ENCODE results near the gene SWI5. TPM values are rescaled to one million over a fixed set of nuclear protein-coding genes. Genes with fewer than 3 reads are reported as not detected.

SWI5 gene
- total and polyA plus RNA-seq, 2 experiments from 2014 or later, result 29.0 to 55.7 TPM

- no peak overlapping the region for H3K27ac ChIP-seq
- no peak overlapping the region for H2AFZ ChIP-seq
- no peaks in the 10 kb centered on the region for H4K20me1 ChIP-seq (ENCODE audit: insufficient read depth, poor library complexity, severe bottlenecking)
- DNase-seq (ENCODE audit: low spot score), result no peak
- H3K4me1 ChIP-seq (ENCODE audit: insufficient read depth), result peaks cover 3% of the 10 kb centered on the region
- no peaks in the 10 kb centered on the region for H3K36me3 ChIP-seq (replicated peaks; ENCODE audit: insufficient read depth, low read depth)
- H3K4me2 ChIP-seq, result no peak overlapping the region
- no peaks in the 10 kb centered on the region for H3K27me3 ChIP-seq
- no peak for TF ChIP-seq EZH2 (IDR thresholded peaks at IDR 0.05; ENCODE audit: borderline replicate concordance)
- no peak for TF ChIP-seq EZH2phosphoT487 (IDR thresholded peaks at IDR 0.05; ENCODE audit: low read depth, severe bottlenecking, unreplicated experiment)
- TF ChIP-seq CTCF (IDR thresholded peaks at IDR 0.05; ENCODE audit: poor library complexity), result no peak
- H3K4me3 ChIP-seq, result no peak overlapping the region
- 91% methylated on average over 2 of the region's 2 CpGs for WGBS (ENCODE audit: low lambda C conversion rate, missing lambda C conversion rate)
- H3K9me2 ChIP-seq (replicated peaks; ENCODE audit: insufficient read depth), result no peaks in the 10 kb centered on the region
- H3K79me2 ChIP-seq, result no peaks in the 10 kb centered on the region
- no peaks in the 10 kb centered on the region for H3K9me3 ChIP-seq (ENCODE audit: low read depth)
These were observed 59.8 kb downstream of the SWI5 start for GRCh38 chr9:128335914-128336313.

- H3K4me3 ChIP-seq, result no peak overlapping the region
- 96% methylated on average over 7 of the region's 7 CpGs for WGBS (ENCODE audit: low lambda C conversion rate, missing lambda C conversion rate)
- H4K20me1 ChIP-seq (ENCODE audit: insufficient read depth, poor library complexity, severe bottlenecking), result no peaks in the 10 kb centered on the region
- H3K79me2 ChIP-seq, result peaks cover 4% of the 10 kb centered on the region
- H3K4me2 ChIP-seq, result no peak overlapping the region
- no peak overlapping the region for H3K27ac ChIP-seq
- H3K4me1 ChIP-seq (ENCODE audit: insufficient read depth), result peaks cover 7% of the 10 kb centered on the region
- no peaks in the 10 kb centered on the region for H3K9me2 ChIP-seq (replicated peaks; ENCODE audit: insufficient read depth)
- DNase-seq (ENCODE audit: low spot score), result no peak
- no peak overlapping the region for H2AFZ ChIP-seq
- TF ChIP-seq EZH2 (IDR thresholded peaks at IDR 0.05; ENCODE audit: borderline replicate concordance) (no peak), CTCF (IDR thresholded peaks at IDR 0.05; ENCODE audit: poor library complexity) (no peak), EZH2phosphoT487 (IDR thresholded peaks at IDR 0.05; ENCODE audit: low read depth, severe bottlenecking, unreplicated experiment) (no peak)
- no peaks in the 10 kb centered on the region for H3K27me3 ChIP-seq
- H3K36me3 ChIP-seq (replicated peaks; ENCODE audit: insufficient read depth, low read depth), result no peaks in the 10 kb centered on the region
- no peaks in the 10 kb centered on the region for H3K9me3 ChIP-seq (ENCODE audit: low read depth)
These were observed 61.9 kb downstream of the SWI5 start for GRCh38 chr9:128337936-128338335.

MicroRNAs within 50 kb of the gene (microRNA counts, 767-probe panel; counts per million panel counts)
- microRNA hsa-miR-199b-5p (10,515 counts per million, percentile 84 among the panel's probes with 10 or more counts), microRNA hsa-miR-3154 (not detected)

Small RNA genes lying within 50 kb of the gene (microRNA-seq; reads per million reads assigned to microRNA genes)
- 3,290 reads per million, percentile 88 among the genes with 10 or more reads in this experiment for gene MIR199B
- gene MIR3154, result 5.8 reads per million, percentile 13 among the genes with 10 or more reads in this experiment

Small RNA genes lying within 50 kb of the gene (small RNA-seq; reads per million reads assigned to genes)
- 417 reads per million, percentile 99 among the genes with 10 or more reads in this experiment for gene MIR199B
- gene MIR3154, result not detected

Other genes with a start within 250 kb of the SWI5 start
- 9.6 and 10.3 TPM in 2 replicates for gene NAIF1, start 209.0 kb upstream of the SWI5 start, total RNA-seq
- gene NAIF1, start 209.0 kb upstream of the SWI5 start, polyA plus RNA-seq, result 7.0 and 8.0 TPM in 2 replicates
- gene SLC25A25, start 208.0 kb upstream of the SWI5 start, total RNA-seq, result 52.4 and 62.3 TPM in 2 replicates
- 40.1 and 51.0 TPM in 2 replicates for gene SLC25A25, start 208.0 kb upstream of the SWI5 start, polyA plus RNA-seq
- gene PTGES2, start 148.5 kb upstream of the SWI5 start, total RNA-seq, result 29.4 and 36.5 TPM in 2 replicates
- 68.1 and 81.7 TPM in 2 replicates for gene PTGES2, start 148.5 kb upstream of the SWI5 start, polyA plus RNA-seq
- gene LCN2, start 126.8 kb upstream of the SWI5 start, total RNA-seq, result 5.3 and 14.3 TPM in 2 replicates
- gene LCN2, start 126.8 kb upstream of the SWI5 start, polyA plus RNA-seq, result 5.6 and 12.8 TPM in 2 replicates
- gene BBLN, start 116.0 kb upstream of the SWI5 start, total RNA-seq, result 88.1 and 102 TPM in 2 replicates
- gene BBLN, start 116.0 kb upstream of the SWI5 start, polyA plus RNA-seq, result 86.6 and 92.6 TPM in 2 replicates
- 31.0 and 31.1 TPM in 2 replicates for gene CIZ1, start 84.7 kb upstream of the SWI5 start, total RNA-seq
- gene CIZ1, start 84.7 kb upstream of the SWI5 start, polyA plus RNA-seq, result 85.6 and 91.0 TPM in 2 replicates
- 13.4 and 14.4 TPM in 2 replicates for gene DNM1, start 72.9 kb upstream of the SWI5 start, total RNA-seq
- 37.2 and 40.6 TPM in 2 replicates for gene DNM1, start 72.9 kb upstream of the SWI5 start, polyA plus RNA-seq
- 76.4 and 79.9 TPM in 2 replicates for gene GOLGA2, start 269 bp upstream of the SWI5 start, total RNA-seq
- gene GOLGA2, start 269 bp upstream of the SWI5 start, polyA plus RNA-seq, result 37.6 and 59.2 TPM in 2 replicates
- gene TRUB2, start 46.2 kb downstream of the SWI5 start, total RNA-seq, result 15.1 and 17.4 TPM in 2 replicates
- gene TRUB2, start 46.2 kb downstream of the SWI5 start, polyA plus RNA-seq, result 44.5 and 50.9 TPM in 2 replicates
- gene COQ4, start 46.6 kb downstream of the SWI5 start, total RNA-seq, result 38.2 and 40.9 TPM in 2 replicates
- 35.2 and 42.8 TPM in 2 replicates for gene COQ4, start 46.6 kb downstream of the SWI5 start, polyA plus RNA-seq
- gene SLC27A4, start 64.3 kb downstream of the SWI5 start, total RNA-seq, result 16.1 and 23.4 TPM in 2 replicates
- 19.1 and 21.9 TPM in 2 replicates for gene SLC27A4, start 64.3 kb downstream of the SWI5 start, polyA plus RNA-seq
- gene URM1, start 95.1 kb downstream of the SWI5 start, total RNA-seq, result 32.7 and 33.8 TPM in 2 replicates
- 55.7 and 66.7 TPM in 2 replicates for gene URM1, start 95.1 kb downstream of the SWI5 start, polyA plus RNA-seq
- 49.2 and 51.6 TPM in 2 replicates for gene CERCAM, start 144.6 kb downstream of the SWI5 start, total RNA-seq
- gene CERCAM, start 144.6 kb downstream of the SWI5 start, polyA plus RNA-seq, result 112 and 117 TPM in 2 replicates
- 18.5 and 20.5 TPM in 2 replicates for gene ODF2, start 179.7 kb downstream of the SWI5 start, total RNA-seq
- gene ODF2, start 179.7 kb downstream of the SWI5 start, polyA plus RNA-seq, result 18.4 and 25.4 TPM in 2 replicates
- 19.5 and 22.6 TPM in 2 replicates for gene GLE1, start 228.4 kb downstream of the SWI5 start, total RNA-seq
- gene GLE1, start 228.4 kb downstream of the SWI5 start, polyA plus RNA-seq, result 13.3 and 15.1 TPM in 2 replicates

Data from hepatocyte (in vitro differentiated cells).